ENCODE results near the gene STPG3. TPM values are rescaled to one million over a fixed set of nuclear protein-coding genes. Genes with fewer than 3 reads are reported as not detected.
A peak's percentile ranks its signal among the peaks of the same experiment; 100 is the strongest.

The STPG3 gene
- total RNA-seq, 1 experiment from 2014 or later = not detected

GRCh38 chr9:137300567-137301080, 49.5 kb downstream of the STPG3 start:
- DNase-seq (ENCODE audit: low read depth) = no peak

DNA sequence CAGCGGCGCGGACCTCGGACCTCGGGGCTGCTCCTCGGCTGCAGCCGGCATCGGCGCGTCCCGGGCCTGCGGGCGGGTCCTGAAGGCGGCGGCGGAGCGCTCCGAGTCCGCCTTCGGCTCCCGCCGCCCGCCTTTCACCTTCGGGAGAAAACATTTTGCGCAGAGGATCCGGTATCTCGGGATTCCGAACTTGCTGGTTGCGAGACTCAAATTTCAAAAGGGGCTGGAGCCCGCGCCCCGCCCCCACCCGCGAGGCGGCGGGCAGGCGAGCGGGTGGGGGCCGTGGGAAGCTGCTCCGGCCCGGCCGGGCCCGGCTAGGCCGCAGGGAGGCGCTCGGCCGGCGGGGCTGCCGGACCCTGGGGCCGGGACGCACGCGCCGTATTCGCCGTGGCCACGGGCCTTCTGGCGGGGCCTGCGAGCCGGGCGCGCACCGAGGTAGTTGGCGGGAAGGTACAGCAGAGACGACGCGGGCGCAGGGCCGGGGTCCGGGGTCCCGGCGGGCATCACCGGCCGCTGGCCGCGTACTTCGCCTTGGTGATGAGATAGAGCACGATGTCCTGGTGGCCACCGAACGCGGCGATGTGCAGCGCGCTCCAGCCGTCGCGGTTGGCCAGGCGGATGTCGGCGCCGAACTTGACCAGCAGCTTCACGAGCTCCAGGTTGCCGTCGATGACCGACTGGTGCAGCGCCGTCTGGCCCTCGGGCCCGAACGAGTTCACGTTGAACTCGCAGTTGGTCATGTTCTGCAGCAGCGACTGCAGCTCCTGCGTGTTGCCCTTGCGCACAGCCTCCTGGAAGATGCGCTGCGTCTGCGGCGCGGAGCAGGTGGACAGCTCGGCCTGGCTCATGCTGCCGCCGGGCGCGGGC, 50.2 kb downstream of the STPG3 start:
- DNase-seq (ENCODE audit: low read depth) = peak; percentile 11

DNA sequence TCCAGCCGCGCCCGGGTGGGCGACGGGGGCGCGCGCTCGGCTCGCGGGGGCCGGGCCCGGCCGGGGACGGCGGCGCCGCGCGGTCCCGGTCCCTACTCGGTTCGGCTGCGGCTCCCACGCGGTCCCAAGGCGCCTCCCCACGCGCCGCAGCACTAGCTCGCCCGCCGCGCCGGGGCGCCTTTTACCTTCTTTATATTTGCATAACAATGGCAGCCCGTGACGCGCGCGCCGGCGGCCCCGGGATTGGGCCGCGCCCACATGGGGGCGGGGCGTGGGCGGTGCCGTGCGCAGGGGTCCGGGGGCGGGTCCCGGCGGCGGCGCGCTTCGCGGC, 51.0 kb downstream of the STPG3 start, which contains the start of gene NRARP:
NRARP (minus strand) TSS at position 154 of the 331 bp plus-strand sequence. CDS start 343 bp downstream, outside the sequence.
- peak; percentile 53 for DNase-seq (ENCODE audit: low read depth)

GRCh38 chr9:137302449-137303150, 51.5 kb downstream of the STPG3 start:
- peak; percentile 44 for DNase-seq (ENCODE audit: low read depth)

Other genes with a start within 250 kb of the STPG3 start
- gene ABCA2, start 223.0 kb upstream of the STPG3 start, total RNA-seq (2014; rRNA removed; shearing (Covaris generic)) = 4.1 and 10.8 TPM in 2 replicates
- not detected in 2 replicates for gene FUT7, start 219.2 kb upstream of the STPG3 start, total RNA-seq (2014; rRNA removed; shearing (Covaris generic))
- gene NPDC1, start 205.1 kb upstream of the STPG3 start, total RNA-seq (2014; rRNA removed; shearing (Covaris generic)) = 0.60 and 1.6 TPM in 2 replicates
- not detected in 2 replicates for gene ENTPD2, start 197.2 kb upstream of the STPG3 start, total RNA-seq (2014; rRNA removed; shearing (Covaris generic))
- 15.3 and 21.8 TPM in 2 replicates for gene SAPCD2, start 180.7 kb upstream of the STPG3 start, total RNA-seq (2014; rRNA removed; shearing (Covaris generic))
- 7.6 and 10.0 TPM in 2 replicates for gene UAP1L1, start 173.8 kb upstream of the STPG3 start, total RNA-seq (2014; rRNA removed; shearing (Covaris generic))
- gene MAN1B1, start 164.3 kb upstream of the STPG3 start, total RNA-seq (2014; rRNA removed; shearing (Covaris generic)) = 39.2 and 56.9 TPM in 2 replicates
- gene DPP7, start 136.6 kb upstream of the STPG3 start, total RNA-seq (2014; rRNA removed; shearing (Covaris generic)) = 30.8 and 37.5 TPM in 2 replicates
- 0.20 TPM in 1 of 2 replicates, not detected in the other for gene GRIN1, start 112.1 kb upstream of the STPG3 start, total RNA-seq (2014; rRNA removed; shearing (Covaris generic))
- not detected in 2 replicates for gene LRRC26, start 81.2 kb upstream of the STPG3 start, total RNA-seq (2014; rRNA removed; shearing (Covaris generic))
- gene TMEM210, start 79.2 kb upstream of the STPG3 start, total RNA-seq (2014; rRNA removed; shearing (Covaris generic)) = not detected in 2 replicates
- gene ANAPC2, start 62.7 kb upstream of the STPG3 start, total RNA-seq (2014; rRNA removed; shearing (Covaris generic)) = 8.1 and 9.8 TPM in 2 replicates
- 72.8 and 99.2 TPM in 2 replicates for gene SSNA1, start 62.6 kb upstream of the STPG3 start, total RNA-seq (2014; rRNA removed; shearing (Covaris generic))
- 1.1 and 3.7 TPM in 2 replicates for gene TPRN, start 50.5 kb upstream of the STPG3 start, total RNA-seq (2014; rRNA removed; shearing (Covaris generic))
- gene TMEM203, start 45.6 kb upstream of the STPG3 start, total RNA-seq (2014; rRNA removed; shearing (Covaris generic)) = 39.1 and 40.0 TPM in 2 replicates
- gene NDOR1, start 45.6 kb upstream of the STPG3 start, total RNA-seq (2014; rRNA removed; shearing (Covaris generic)) = 4.6 and 5.4 TPM in 2 replicates
- gene RNF208, start 29.0 kb upstream of the STPG3 start, total RNA-seq (2014; rRNA removed; shearing (Covaris generic)) = not detected in 2 replicates
- 0.36 and 1.1 TPM in 2 replicates for gene CYSRT1, start 26.1 kb upstream of the STPG3 start, total RNA-seq (2014; rRNA removed; shearing (Covaris generic))
- gene RNF224, start 23.8 kb upstream of the STPG3 start, total RNA-seq (2014; rRNA removed; shearing (Covaris generic)) = not detected in 2 replicates
- gene SLC34A3, start 20.4 kb upstream of the STPG3 start, total RNA-seq (2014; rRNA removed; shearing (Covaris generic)) = not detected in 2 replicates
- 295 and 372 TPM in 2 replicates for gene TUBB4B, start 10.0 kb upstream of the STPG3 start, total RNA-seq (2014; rRNA removed; shearing (Covaris generic))
- 34.2 and 46.8 TPM in 2 replicates for gene NELFB, start 4.0 kb downstream of the STPG3 start, total RNA-seq (2014; rRNA removed; shearing (Covaris generic))
- under 0.01 TPM in 2 replicates for gene TOR4A, start 26.4 kb downstream of the STPG3 start, total RNA-seq (2014; rRNA removed; shearing (Covaris generic))
- 0.12 TPM in 1 of 2 replicates, not detected in the other for gene NRARP, start 51.0 kb downstream of the STPG3 start, total RNA-seq (2014; rRNA removed; shearing (Covaris generic))
- 0.24 and 1.3 TPM in 2 replicates for gene EXD3, start 171.9 kb downstream of the STPG3 start, total RNA-seq (2014; rRNA removed; shearing (Covaris generic))
- not detected in 2 replicates for gene NOXA1, start 172.1 kb downstream of the STPG3 start, total RNA-seq (2014; rRNA removed; shearing (Covaris generic))
- gene ENTPD8, start 190.1 kb downstream of the STPG3 start, total RNA-seq (2014; rRNA removed; shearing (Covaris generic)) = not detected in 2 replicates
- gene NSMF, start 208.0 kb downstream of the STPG3 start, total RNA-seq (2014; rRNA removed; shearing (Covaris generic)) = 11.9 and 12.7 TPM in 2 replicates

Measured in RPMI7951 (cell line).